K562 (cell line): ENCODE results near the gene DDAH2. TPM values are rescaled to one million over a fixed set of nuclear protein-coding genes. Genes with fewer than 3 reads are reported as not detected.

Source experiments
- CREB1 ChIP-seq, 2 experiments: sonication (generic) in 1 of 2; formaldehyde crosslinking in 1 of 2; IDR thresholded peaks; 2 replicates each; pipeline versions ENCODE4 v1.6.1 to v1.8.0; 2012 to 2022; ENCODE audit warnings: inconsistent platforms in 1 of 2, mild to moderate bottlenecking in 1 of 2, missing genetic modification reagents in 1 of 2, moderate library complexity in 1 of 2
- ESRRA ChIP-seq: fragments of 450-650 bp; IDR thresholded peaks from 2 replicates; pipeline ENCODE4 v1.6.1; 2014; ENCODE audit warnings: low read depth, mild to moderate bottlenecking, moderate library complexity, borderline replicate concordance
- ETV5 ChIP-seq: sonication (generic); formaldehyde crosslinking; IDR thresholded peaks from 2 replicates; pipeline ENCODE4 v1.4.0; 2020; ENCODE audit warnings: low read depth, mild to moderate bottlenecking, missing genetic modification reagents
- JUND ChIP-seq, 2 experiments: IDR thresholded peaks; 2 replicates in 1 of 2; 3 replicates in 1 of 2; pipeline ENCODE4 v1.6.1; 2011; ENCODE audit warnings: borderline replicate concordance in 2 of 2, low read depth in 2 of 2, low read length in 2 of 2, improper control_type of control experiment in 1 of 2, missing biosample characterization in 1 of 2, missing genetic modification characterization in 1 of 2, missing genetic modification reagents in 1 of 2
- NFATC3 ChIP-seq: fragments of 450-650 bp; IDR thresholded peaks from 2 replicates; pipeline ENCODE4 v1.6.1; 2017; ENCODE audit warnings: mild to moderate bottlenecking
- ZNF253 ChIP-seq: fragments of 250-450 bp; sonication (Bioruptor Pico); conservative IDR thresholded peaks from 2 replicates; pipeline ENCODE4 v1.6.1; 2021; ENCODE audit warnings: mild to moderate bottlenecking
- ZNF561 ChIP-seq: fragments of 450-650 bp; formaldehyde crosslinking; conservative IDR thresholded peaks from 2 replicates; pipeline ENCODE4 v1.4.0; 2020; ENCODE audit warnings: mild to moderate bottlenecking, moderate library complexity
- polyA plus RNA-seq, 8 experiments: library from polyadenylated mRNA; depleted of rRNA in 4 of 8; stranded (reverse) in 5 of 8; unstranded in 3 of 8; fragments of >200 nt; fragmentation: Nextera tagmentation in 2 of 8; fragmentation: Illumina TruSeq in 1 of 8; extraction: Ambion mirVana in 2 of 8; extraction: Trizol in 1 of 8; gene quantifications; 2 replicates each; pipeline versions ENCODE4 v1.2.1 to v1.2.3, GENCODE V29; 2011 to 2014; ENCODE audit warnings: inconsistent platforms in 1 of 8, missing spikeins in 1 of 8
- total RNA-seq, 7 experiments: library from RNA; depleted of rRNA in 6 of 7; stranded (reverse); fragments of >200 nt in 6 of 7; fragmentation: Illumina TruSeq in 2 of 7; extraction: Trizol in 2 of 7; gene quantifications; 2 replicates each; pipeline versions ENCODE4 v1.2.1 to v1.2.3, GENCODE V29; 2011 to 2021; ENCODE audit warnings: low replicate concordance in 1 of 7
- TF ChIP-seq, protein P1 (sequence below): fragments of 450-650 bp; IDR thresholded peaks from 2 replicates; pipeline ENCODE4 v1.6.1; 2016; ENCODE audit warnings: low read depth
- TF ChIP-seq, protein P2 (sequence below): fragments of 450-650 bp; formaldehyde crosslinking; IDR thresholded peaks from 2 replicates; pipeline ENCODE4 v1.4.0; 2020; ENCODE audit warnings: mild to moderate bottlenecking, mixed read lengths
- TF ChIP-seq, protein P3 (sequence below): fragments of 450-650 bp; formaldehyde crosslinking; IDR thresholded peaks from 2 replicates; pipeline ENCODE4 v1.4.0; 2020; ENCODE audit warnings: mild to moderate bottlenecking, moderate library complexity
- TF ChIP-seq, protein P4 (sequence below): fragments of 450-650 bp; IDR thresholded peaks from 2 replicates; pipeline ENCODE4 v1.6.1; 2014; ENCODE audit warnings: low read depth, mild to moderate bottlenecking, moderate library complexity, borderline replicate concordance

Gene DDAH2
- total and polyA plus RNA-seq, 9 of the 15 experiments (the other 6 are each of a cell fraction or from before 2014, with no cell fraction given) = 1.8 to 45.4 (median 21.4) TPM

DNA sequence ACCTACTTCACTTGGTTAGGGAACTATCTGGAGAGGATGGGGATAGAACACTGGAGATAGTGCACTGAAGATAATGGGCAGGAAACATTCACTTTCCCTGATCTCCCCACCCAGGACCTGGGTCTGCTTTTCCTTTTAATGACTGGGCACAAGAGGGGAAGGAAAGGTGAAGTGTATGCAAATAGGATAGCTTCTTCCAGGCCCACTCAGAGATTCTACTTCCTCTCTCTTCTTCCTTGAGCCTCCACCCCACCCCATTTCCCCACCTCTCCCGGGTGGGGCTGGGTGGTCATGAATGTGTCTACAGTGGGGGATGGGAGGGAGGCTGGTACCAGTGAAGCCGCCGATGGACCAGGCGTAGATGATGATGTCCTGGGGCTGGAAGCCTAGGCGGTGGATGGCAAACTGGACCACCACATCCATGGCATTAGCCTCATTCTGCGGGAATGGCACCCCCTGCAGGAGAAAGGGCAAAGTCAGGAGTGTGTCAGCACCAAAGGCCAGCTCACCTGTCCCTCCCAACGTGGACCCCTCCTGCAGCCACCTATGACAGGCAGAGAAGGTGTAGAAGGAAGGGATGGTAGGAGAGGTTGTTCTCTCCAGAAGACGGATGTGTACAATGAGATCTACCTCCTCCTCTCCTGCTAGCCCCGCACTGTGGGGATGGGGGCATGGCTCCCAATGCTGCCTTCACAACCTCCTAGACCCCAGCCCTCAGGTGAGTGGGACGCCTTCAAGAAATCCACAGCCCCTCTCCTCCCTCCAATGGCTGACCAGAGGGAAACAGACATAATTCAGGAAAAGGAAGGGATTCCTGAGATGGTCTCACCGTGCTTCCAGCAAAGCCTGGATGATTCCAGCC lies 39.6 kb downstream of the DDAH2 start (continued):
- TF ChIP-seq, protein P1, sequence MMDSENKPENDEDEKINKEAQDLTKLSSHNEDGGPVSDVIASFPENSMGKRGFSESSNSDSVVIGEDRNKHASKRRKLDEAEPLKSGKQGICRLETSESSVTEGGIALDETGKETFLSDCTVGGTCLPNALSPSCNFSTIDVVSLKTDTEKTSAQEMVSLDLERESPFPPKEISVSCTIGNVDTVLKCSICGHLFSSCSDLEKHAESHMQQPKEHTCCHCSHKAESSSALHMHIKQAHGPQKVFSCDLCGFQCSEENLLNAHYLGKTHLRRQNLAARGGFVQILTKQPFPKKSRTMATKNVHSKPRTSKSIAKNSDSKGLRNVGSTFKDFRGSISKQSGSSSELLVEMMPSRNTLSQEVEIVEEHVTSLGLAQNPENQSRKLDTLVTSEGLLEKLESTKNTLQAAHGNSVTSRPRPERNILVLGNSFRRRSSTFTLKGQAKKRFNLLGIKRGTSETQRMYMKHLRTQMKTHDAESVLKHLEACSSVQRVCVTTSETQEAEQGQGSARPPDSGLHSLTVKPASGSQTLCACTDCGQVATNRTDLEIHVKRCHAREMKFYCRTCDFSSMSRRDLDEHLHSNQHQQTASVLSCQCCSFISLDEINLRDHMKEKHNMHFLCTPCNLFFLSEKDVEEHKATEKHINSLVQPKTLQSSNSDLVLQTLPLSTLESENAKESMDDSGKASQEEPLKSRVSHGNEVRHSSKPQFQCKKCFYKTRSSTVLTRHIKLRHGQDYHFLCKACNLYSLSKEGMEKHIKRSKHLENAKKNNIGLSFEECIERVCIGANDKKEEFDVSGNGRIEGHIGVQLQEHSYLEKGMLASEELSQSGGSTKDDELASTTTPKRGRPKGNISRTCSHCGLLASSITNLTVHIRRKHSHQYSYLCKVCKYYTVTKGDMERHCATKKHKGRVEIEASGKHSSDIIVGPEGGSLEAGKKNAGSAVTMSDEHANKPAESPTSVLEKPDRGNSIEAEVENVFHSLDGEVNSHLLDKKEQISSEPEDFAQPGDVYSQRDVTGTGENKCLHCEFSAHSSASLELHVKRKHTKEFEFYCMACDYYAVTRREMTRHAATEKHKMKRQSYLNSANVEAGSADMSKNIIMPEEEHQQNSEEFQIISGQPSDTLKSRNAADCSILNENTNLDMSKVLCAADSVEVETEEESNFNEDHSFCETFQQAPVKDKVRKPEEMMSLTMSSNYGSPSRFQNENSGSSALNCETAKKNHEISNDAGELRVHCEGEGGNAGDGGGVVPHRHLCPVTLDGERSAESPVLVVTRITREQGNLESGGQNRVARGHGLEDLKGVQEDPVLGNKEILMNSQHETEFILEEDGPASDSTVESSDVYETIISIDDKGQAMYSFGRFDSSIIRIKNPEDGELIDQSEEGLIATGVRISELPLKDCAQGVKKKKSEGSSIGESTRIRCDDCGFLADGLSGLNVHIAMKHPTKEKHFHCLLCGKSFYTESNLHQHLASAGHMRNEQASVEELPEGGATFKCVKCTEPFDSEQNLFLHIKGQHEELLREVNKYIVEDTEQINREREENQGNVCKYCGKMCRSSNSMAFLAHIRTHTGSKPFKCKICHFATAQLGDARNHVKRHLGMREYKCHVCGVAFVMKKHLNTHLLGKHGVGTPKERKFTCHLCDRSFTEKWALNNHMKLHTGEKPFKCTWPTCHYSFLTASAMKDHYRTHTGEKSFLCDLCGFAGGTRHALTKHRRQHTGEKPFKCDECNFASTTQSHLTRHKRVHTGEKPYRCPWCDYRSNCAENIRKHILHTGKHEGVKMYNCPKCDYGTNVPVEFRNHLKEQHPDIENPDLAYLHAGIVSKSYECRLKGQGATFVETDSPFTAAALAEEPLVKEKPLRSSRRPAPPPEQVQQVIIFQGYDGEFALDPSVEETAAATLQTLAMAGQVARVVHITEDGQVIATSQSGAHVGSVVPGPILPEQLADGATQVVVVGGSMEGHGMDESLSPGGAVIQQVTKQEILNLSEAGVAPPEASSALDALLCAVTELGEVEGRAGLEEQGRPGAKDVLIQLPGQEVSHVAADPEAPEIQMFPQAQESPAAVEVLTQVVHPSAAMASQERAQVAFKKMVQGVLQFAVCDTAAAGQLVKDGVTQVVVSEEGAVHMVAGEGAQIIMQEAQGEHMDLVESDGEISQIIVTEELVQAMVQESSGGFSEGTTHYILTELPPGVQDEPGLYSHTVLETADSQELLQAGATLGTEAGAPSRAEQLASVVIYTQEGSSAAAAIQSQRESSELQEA = no peak
- TF ChIP-seq ZNF253 (CRISPR knock-in tag) (no peak), NFATC3 (no peak), ESRRA (0 out of 2 replicates have a peak, but pooled peaks have one; percentile 9), ZNF561 (no peak), CREB1 (IDR thresholded peaks at IDR 0.05) (no peak), CREB1 (CRISPR knock-in tag; IDR thresholded peaks at IDR 0.05) (no peak), ETV5 (CRISPR knock-in tag) (no peak), JUND (IDR thresholded peaks at IDR 0.05; ENCODE audit: borderline replicate concordance, low read depth, low read length) (no peak), JUND (tag; IDR thresholded peaks at IDR 0.05; ENCODE audit: borderline replicate concordance, low read depth, low read length) (no peak)
- TF ChIP-seq, protein P2, sequence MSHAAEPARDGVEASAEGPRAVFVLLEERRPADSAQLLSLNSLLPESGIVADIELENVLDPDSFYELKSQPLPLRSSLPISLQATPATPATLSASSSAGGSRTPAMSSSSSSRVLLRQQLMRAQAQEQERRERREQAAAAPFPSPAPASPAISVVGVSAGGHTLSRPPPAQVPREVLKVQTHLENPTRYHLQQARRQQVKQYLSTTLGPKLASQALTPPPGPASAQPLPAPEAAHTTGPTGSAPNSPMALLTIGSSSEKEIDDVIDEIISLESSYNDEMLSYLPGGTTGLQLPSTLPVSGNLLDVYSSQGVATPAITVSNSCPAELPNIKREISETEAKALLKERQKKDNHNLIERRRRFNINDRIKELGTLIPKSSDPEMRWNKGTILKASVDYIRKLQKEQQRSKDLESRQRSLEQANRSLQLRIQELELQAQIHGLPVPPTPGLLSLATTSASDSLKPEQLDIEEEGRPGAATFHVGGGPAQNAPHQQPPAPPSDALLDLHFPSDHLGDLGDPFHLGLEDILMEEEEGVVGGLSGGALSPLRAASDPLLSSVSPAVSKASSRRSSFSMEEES (CRISPR knock-in tag) = no peak
- TF ChIP-seq, protein P3, sequence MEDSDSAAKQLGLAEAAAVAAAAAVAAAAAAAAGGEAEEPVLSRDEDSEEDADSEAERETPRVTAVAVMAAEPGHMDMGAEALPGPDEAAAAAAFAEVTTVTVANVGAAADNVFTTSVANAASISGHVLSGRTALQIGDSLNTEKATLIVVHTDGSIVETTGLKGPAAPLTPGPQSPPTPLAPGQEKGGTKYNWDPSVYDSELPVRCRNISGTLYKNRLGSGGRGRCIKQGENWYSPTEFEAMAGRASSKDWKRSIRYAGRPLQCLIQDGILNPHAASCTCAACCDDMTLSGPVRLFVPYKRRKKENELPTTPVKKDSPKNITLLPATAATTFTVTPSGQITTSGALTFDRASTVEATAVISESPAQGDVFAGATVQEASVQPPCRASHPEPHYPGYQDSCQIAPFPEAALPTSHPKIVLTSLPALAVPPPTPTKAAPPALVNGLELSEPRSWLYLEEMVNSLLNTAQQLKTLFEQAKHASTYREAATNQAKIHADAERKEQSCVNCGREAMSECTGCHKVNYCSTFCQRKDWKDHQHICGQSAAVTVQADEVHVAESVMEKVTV (CRISPR knock-in tag) = no peak
- TF ChIP-seq, protein P4, sequence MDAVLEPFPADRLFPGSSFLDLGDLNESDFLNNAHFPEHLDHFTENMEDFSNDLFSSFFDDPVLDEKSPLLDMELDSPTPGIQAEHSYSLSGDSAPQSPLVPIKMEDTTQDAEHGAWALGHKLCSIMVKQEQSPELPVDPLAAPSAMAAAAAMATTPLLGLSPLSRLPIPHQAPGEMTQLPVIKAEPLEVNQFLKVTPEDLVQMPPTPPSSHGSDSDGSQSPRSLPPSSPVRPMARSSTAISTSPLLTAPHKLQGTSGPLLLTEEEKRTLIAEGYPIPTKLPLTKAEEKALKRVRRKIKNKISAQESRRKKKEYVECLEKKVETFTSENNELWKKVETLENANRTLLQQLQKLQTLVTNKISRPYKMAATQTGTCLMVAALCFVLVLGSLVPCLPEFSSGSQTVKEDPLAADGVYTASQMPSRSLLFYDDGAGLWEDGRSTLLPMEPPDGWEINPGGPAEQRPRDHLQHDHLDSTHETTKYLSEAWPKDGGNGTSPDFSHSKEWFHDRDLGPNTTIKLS = no peak
